ENCODE data around the gene OTX1. TPM values are rescaled to one million over a fixed set of nuclear protein-coding genes. Genes with fewer than 3 reads are reported as not detected.

The OTX1 gene
- total and polyA plus RNA-seq, 9 of the 15 experiments (the other 6 are each of a cell fraction or from before 2014, with no cell fraction given), result 0.18 to 7.1 (median 0.58) TPM

- no peak for TF ChIP-seq HSF4 (CRISPR knock-in tag; IDR thresholded peaks at IDR 0.05; ENCODE audit: borderline replicate concordance)
- no peak for TF ChIP-seq ETV5 (CRISPR knock-in tag; IDR thresholded peaks at IDR 0.05; ENCODE audit: low read depth)
- peak in 1 of 2 experiments; percentile 21; a peak in 1 of 4 replicates for TF ChIP-seq NRF1 (conservative IDR thresholded peaks at IDR 0.05 in 1 of 2, IDR thresholded peaks at IDR 0.05 in 1 of 2)
- no peak for TF ChIP-seq POLR3A (IDR thresholded peaks at IDR 0.05; ENCODE audit: borderline replicate concordance, extremely low read depth, insufficient read depth, insufficient read length)
- no peak for TF ChIP-seq E2F8 (IDR thresholded peaks at IDR 0.05; ENCODE audit: low read depth, partially characterized antibody)
- TF ChIP-seq MLLT1 (IDR thresholded peaks at IDR 0.05), result peak in 1 of 2 experiments; percentile 49; a peak in 1 of 4 replicates
- TF ChIP-seq CEBPB (tag; IDR thresholded peaks at IDR 0.05), result no peak
- TF ChIP-seq EP300 (IDR thresholded peaks at IDR 0.05; ENCODE audit: low read length), result no peak
- TF ChIP-seq CREBBP (IDR thresholded peaks at IDR 0.05; ENCODE audit: low read depth, low read length), result no peak
- no peak for TF ChIP-seq SRSF7 (optimal IDR thresholded peaks at IDR 0.05; ENCODE audit: low read depth, low read length)
- peak; percentile 74; the same call in 1 of the 2 replicates for TF ChIP-seq CREM (IDR thresholded peaks at IDR 0.05; ENCODE audit: low read depth)
- no peak for TF ChIP-seq NEUROD1 (IDR thresholded peaks at IDR 0.05; ENCODE audit: borderline replicate concordance, low read depth, low read length, partially characterized antibody)
- TF ChIP-seq ZFPM2 (CRISPR knock-in tag; IDR thresholded peaks at IDR 0.05), result no peak
- TF ChIP-seq HEY1 (CRISPR knock-in tag; IDR thresholded peaks at IDR 0.05; ENCODE audit: borderline replicate concordance), result no peak
- TF ChIP-seq ZNF764 (CRISPR knock-in tag; IDR thresholded peaks at IDR 0.05; ENCODE audit: low read depth), result no peak
- peak; percentile 79 for TF ChIP-seq CXXC5 (CRISPR knock-in tag; IDR thresholded peaks at IDR 0.05)
- TF ChIP-seq DEAF1 (CRISPR knock-in tag; IDR thresholded peaks at IDR 0.05), result no peak
- no peak for TF ChIP-seq ZNF77 (CRISPR knock-in tag; IDR thresholded peaks at IDR 0.05)
- no peak for TF ChIP-seq CHAMP1 (IDR thresholded peaks at IDR 0.05)
- no peak for TF ChIP-seq ZNF696 (CRISPR knock-in tag; conservative IDR thresholded peaks at IDR 0.05)
- TF ChIP-seq RB1 (IDR thresholded peaks at IDR 0.05; ENCODE audit: low read depth), result peak; percentile 74
Observed at GRCh38 chr2:63050334-63051041, at the start of gene OTX1 (continued).
